Measurements from ENCODE around the gene ZNF175. TPM values are rescaled to one million over a fixed set of nuclear protein-coding genes. Genes with fewer than 3 reads are reported as not detected.
A peak's percentile ranks its signal among the peaks of the same experiment; 100 is the strongest.

ZNF175 gene
- 11.3 and 11.8 TPM in 2 replicates for total RNA-seq (2014; rRNA removed; shearing (Covaris generic))

GRCh38 chr19:51570962-51571575 is at the start of gene ZNF175:
Gene ZNF175 (plus strand): TSS chr19:51571283. CDS start chr19:51573330, 2,047 bp downstream.
- peak; percentile 95 for DNase-seq (ENCODE audit: low read depth)

GRCh38 chr19:51521357-51521756 is 49.7 kb upstream of the ZNF175 start:
- no peak for DNase-seq (ENCODE audit: low read depth)

GRCh38 chr19:51521781-51522180 is 49.3 kb upstream of the ZNF175 start:
- no peak for DNase-seq (ENCODE audit: low read depth)

DNA sequence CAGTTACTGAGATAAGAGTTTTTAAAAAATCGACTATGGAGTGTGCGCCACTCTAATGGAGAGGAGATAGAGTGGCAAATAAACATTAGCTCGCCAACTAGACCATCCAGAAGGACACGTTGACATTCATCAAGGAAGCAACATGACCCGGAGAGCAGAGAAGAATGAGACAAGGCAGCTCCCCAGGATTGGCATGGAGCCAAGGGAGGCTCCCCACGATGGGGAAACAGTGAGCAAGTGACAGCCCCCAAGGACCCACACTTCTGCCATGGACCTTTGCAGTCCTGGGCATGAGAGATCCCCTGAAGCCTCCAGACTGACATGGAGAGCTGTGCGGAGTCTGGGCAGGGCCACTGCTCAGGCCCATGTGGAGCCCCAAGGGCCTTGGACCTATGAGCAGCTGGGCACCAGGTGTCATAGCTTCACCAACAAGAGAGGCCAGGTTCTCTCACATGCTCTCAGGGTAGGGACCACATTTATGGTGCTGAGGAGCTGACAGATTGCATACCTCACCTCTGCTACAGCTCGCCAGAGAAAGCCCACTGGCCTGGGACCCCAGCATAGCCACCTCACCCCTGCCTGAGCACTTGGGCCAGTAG is 46.3 kb upstream of the ZNF175 start:
- DNase-seq (ENCODE audit: low read depth): no peak

DNA sequence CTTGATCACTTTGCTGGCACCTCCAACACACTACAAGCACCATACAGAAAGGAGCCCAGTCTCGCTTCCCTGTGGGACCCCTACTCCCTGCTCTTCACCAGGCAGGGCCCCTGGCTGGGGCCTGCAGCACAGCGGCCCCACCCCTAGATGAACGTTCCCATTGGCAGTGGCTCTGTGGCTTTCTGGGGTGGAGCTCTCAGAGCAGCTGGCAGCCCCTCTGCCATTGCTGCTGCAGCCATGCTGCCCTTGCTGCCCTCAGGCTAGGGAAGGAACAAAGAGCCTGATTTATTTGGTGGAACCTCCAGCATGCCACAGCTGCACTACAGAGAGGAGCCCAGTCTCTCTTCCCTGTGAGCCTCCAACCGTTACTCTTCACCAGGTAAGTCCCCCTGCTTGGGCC is 45.4 kb upstream of the ZNF175 start:
- DNase-seq (ENCODE audit: low read depth): peak; percentile 72

GRCh38 chr19:51529301-51529700 is 41.8 kb upstream of the ZNF175 start:
- no peak for DNase-seq (ENCODE audit: low read depth)

GRCh38 chr19:51530616-51531015 is 40.5 kb upstream of the ZNF175 start:
- DNase-seq (ENCODE audit: low read depth): no peak

GRCh38 chr19:51531349-51532315 is 39.5 kb upstream of the ZNF175 start, which contains the start of gene SIGLEC6:
Gene SIGLEC6 (minus strand): TSS chr19:51531670. CDS start chr19:51531648, 22 bp downstream.
- DNase-seq (ENCODE audit: low read depth): no peak

- no peak for DNase-seq (ENCODE audit: low read depth)
Observed at GRCh38 chr19:51535535-51535934, 35.5 kb upstream of the ZNF175 start.

GRCh38 chr19:51539821-51540366 is 31.2 kb upstream of the ZNF175 start:
- no peak for DNase-seq (ENCODE audit: low read depth)

GRCh38 chr19:51541458-51542357 is 29.4 kb upstream of the ZNF175 start:
- DNase-seq (ENCODE audit: low read depth): peak; percentile 65

DNA sequence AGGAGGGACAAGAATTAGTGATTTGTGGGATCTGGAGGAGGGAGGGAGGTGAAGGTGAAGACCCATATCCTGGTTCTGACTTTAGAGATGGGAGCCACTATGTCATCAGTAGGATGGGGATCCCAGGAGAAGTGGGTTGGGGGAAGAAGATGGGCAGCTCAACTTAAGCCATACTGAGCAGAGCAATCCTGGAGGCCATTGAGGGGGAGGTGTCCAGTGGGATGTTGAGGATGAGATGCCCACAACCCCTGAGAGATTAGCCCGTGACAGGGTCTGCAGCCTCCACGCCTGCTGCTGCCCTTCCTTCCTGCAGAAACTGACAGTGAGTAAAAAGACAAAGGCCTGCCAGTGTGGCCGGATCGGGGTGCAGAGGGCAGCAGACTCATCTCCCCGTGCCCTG is 28.4 kb upstream of the ZNF175 start:
- no peak for DNase-seq (ENCODE audit: low read depth)

DNA sequence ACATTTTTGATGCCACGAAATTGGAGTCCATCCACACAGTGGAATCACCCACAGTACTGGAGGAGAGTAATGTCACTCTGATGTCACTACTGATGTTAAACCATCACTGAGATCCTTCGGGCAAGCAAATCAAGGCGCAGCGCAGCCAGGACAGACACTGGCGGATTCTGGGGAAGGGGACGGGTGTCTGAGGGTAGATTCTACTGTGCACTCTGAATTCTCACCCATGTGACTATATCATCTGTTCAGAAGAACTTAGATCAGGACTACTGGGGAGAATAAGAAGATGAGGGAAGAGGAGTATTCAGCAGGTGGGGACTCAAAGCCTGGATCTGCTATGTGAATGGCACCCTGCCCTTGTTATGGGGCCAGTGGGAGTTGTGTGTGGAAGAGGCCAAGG is 27.0 kb upstream of the ZNF175 start:
- no peak for DNase-seq (ENCODE audit: low read depth)

DNA sequence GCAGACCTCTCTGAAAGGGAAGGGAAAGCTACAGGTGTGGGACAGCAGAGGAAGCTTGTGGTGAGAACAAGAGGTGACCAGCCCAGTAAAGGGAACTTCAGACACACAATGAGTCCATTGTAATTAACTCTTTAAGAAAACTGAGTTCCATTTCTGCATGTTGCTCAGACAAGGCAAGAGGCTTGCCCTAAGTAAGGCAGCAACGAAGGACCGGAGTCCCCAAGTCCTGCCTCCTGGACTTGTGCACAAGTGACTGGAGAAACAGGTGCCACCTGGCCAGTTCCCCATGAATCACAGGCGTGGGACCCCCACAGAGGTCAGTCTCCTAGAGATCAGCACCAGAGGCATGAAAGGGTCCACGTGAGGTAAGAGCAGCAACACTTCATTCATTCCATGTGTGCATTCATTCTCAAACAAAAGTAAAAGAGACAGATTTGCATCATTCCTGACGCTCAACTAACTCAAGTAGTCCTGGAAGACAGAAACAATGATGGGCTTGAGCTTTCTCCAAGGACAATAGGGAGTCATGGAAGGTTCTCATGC is 24.9 kb upstream of the ZNF175 start:
- DNase-seq (ENCODE audit: low read depth): no peak

- peak; percentile 96 for DNase-seq (ENCODE audit: low read depth)
Observed at GRCh38 chr19:51546650-51547396, 24.3 kb upstream of the ZNF175 start.

DNA sequence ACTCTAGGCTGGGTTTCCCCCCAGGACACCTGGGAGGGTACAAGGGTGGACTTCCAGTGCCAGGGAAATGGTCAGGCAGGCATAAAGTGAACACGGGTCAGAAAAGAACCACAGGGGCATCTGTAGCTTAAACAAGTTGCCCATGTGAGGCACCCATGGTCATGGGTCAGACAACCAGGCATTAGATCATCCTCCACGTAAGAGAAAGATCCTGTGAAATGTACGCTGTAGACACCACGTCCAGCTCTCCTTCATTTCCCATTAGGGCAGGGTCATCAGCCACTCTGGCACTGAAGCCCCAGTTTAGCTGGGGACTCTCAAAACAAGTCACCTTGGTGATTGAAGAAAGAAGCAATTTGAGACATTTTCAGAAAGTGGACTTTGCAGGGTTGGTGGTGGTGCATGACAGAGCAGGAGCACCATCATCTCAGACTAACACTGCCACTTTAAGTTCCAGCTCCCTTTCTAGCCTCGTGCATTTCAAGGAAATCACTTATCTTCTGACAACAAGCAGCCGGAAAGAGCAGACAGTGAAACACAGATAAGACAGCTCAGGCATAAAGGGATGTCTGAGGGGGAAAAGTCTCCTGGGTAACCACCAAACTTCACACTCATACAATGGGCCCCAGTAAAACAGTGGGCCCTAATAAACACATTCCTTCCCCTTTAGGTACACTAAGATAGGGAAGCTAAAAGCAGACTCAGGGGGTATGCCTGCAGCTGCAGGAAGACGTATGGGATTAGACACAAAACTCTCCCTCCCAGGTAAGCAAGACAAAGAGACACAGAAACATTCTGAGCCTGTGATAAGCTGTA is 23.5 kb upstream of the ZNF175 start:
- peak; percentile 70 for DNase-seq (ENCODE audit: low read depth)

DNA sequence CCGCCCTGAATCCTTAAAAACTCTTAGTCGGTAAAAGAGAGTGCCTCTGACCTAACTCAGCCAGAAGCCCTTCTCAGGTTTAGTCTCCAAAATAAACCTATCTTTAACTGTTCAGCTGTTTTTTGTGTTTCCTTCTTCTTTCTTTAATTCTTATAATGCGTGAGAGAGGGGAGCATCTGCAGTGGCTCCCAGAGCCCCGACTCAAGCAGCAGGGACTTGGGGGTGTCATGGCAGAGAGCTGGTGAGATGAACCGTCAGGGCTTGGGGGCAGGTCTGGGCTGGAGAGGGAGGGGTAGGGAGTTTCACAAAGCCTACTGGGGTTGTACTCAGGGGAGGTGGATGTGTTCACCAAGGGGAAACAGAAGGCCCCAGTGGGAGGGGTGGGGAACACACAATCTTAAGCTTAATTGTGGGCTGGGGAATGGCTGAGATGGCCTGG is 22.9 kb upstream of the ZNF175 start:
- no peak for DNase-seq (ENCODE audit: low read depth)

DNA sequence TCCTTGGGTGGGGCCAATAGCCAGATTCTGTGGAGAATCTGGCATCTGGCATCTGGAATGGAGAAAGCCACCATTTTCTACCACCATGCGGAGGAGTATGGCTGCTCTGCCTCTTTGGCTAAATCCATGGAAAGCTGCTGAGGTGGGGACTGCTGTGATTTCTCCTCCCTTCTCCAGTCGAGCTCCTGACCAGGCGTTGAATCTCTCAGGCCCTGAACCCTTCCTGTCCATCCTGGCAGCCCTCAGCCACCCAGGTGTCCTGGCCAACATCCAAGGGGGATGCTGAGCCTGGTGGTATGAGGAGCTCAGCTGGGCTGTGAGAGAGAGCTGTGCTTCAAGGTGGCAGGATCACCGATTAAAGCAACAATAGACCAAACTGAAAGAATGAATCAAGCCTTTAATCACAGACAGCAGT is 22.2 kb upstream of the ZNF175 start:
- DNase-seq (ENCODE audit: low read depth): no peak
